HG03354 (cell line): ENCODE results near the gene RUFY4.

Experiments used
- ATAC-seq: cut with Tn5 transposase; IDR thresholded peaks from one replicate; pipeline ENCODE4 v1.9.1; 2021; ENCODE audit warnings: mild to moderate bottlenecking; ENCODE audit not compliant: unreplicated experiment, poor library complexity, severe bottlenecking

RUFY4 gene

GRCh38 chr2:218059289-218059688 is 9.8 kb upstream of the RUFY4 start:
- no peak for ATAC-seq

GRCh38 chr2:218060118-218060517 is 8.9 kb upstream of the RUFY4 start:
- no peak for ATAC-seq

GRCh38 chr2:218060950-218061660 is 7.9 kb upstream of the RUFY4 start:
- ATAC-seq = no peak

GRCh38 chr2:218063486-218063885 is 5.6 kb upstream of the RUFY4 start:
- ATAC-seq = peak; percentile 69

- no peak for ATAC-seq
Observed at GRCh38 chr2:218063896-218064295, 5.2 kb upstream of the RUFY4 start.

- ATAC-seq = no peak
Observed at GRCh38 chr2:218065239-218066006, 3.6 kb upstream of the RUFY4 start.

- ATAC-seq = no peak
Observed at GRCh38 chr2:218066926-218067515, 2.0 kb upstream of the RUFY4 start.

GRCh38 chr2:218067523-218067922 is 1.5 kb upstream of the RUFY4 start:
- ATAC-seq = no peak

- ATAC-seq = no peak
Observed at GRCh38 chr2:218069606-218070300, 700 bp downstream of the RUFY4 start.

GRCh38 chr2:218070587-218070986 is 1.5 kb downstream of the RUFY4 start:
- no peak for ATAC-seq

GRCh38 chr2:218071218-218071937 is 2.3 kb downstream of the RUFY4 start:
- ATAC-seq = no peak

- ATAC-seq = no peak
Observed at GRCh38 chr2:218072002-218072401, 2.9 kb downstream of the RUFY4 start.

GRCh38 chr2:218072478-218073024 is 3.5 kb downstream of the RUFY4 start:
- ATAC-seq = no peak

- no peak for ATAC-seq
Observed at GRCh38 chr2:218073185-218073584, 4.1 kb downstream of the RUFY4 start.

GRCh38 chr2:218074031-218074430 is 5.0 kb downstream of the RUFY4 start:
- no peak for ATAC-seq

GRCh38 chr2:218075975-218076811 is 7.1 kb downstream of the RUFY4 start:
- no peak for ATAC-seq

- ATAC-seq = no peak
Observed at GRCh38 chr2:218077464-218078216, 8.6 kb downstream of the RUFY4 start.
